HG03095 (cell line): ENCODE results near the gene ADGRB2.
"Not testable (repeated sequence)": the region's sequence is repeated elsewhere in the genome, so short reads cannot be mapped to it uniquely, and the experiment has no call there.

Source experiments
- ATAC-seq: cut with Tn5 transposase; IDR thresholded peaks from one replicate; pipeline ENCODE4 v1.9.1; 2021; ENCODE audit warnings: moderate library complexity; ENCODE audit not compliant: unreplicated experiment

The ADGRB2 gene

DNA sequence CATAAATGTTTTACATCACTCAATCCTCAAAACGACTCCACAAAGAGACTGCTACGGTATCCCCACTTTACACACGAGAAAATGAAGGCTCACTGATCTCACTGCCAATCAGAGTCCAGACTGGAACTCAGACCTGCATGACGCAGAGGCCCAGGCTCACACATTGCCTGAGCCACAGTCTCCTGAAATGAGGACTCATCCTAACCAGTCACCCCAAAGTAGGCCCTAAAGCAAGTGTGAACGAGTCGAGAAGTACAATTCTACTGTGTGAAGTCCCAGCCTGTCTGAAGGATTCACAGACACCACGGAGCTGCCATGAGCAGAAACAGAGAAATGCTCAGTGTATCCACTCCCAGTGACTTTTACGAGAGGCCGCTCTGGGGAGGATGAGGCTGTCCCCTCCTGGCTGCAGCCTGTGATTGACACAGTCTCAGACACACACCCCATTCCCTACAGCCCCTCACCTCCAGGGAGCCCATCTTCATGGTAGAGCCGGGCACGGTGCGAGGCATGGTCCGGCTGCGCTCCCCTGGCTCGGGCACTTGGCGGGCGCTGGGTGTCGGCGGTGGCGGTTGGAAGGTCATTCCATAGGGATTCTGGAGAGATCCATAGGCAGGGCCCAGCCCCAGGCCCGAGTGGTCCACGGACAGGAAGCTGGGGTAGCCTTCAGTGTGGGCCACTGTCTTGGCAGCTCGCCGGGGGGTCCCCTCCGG, 33.6 kb downstream of the ADGRB2 start:
- no peak for ATAC-seq

DNA sequence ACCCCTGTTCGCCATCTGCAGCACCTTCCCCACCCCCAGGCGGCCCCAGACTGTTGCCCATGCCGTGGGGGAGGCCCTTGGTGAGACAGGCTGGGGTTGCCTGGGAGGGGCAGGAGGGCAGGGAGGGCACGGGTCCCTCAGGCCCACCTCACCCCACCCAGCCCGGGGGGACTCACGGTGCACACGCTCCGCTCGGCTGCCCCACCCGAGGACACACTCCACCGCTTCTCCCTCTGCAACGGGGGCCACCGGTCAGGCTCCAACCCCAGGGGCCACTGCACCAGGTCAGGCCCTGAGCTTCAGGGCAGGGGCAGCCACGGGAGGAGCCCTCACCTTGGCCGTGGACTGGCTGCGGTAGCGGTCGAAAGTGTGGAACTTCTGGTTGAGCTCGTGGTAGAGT, 36.3 kb downstream of the ADGRB2 start:
- no peak for ATAC-seq

DNA sequence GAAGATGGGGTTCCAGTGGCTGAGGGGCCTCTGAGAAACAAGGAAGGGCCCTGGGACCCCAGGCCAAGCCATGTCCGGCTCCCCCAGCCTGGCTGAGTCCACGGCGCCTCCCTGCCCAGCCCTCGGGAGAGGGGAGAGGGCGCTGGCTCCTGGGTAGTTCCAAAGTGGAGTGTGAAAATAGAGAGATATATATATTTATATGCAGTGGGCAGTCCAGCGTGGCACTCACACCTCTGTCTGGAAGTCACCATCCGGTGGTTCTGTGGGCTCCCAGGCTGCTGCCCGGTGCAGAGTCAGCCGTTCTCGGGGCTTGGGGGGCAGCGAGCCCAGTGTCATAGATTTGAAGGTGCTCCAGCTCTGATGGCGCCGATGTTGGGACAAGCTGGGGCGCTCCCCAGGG, 36.9 kb downstream of the ADGRB2 start:
- no peak for ATAC-seq

GRCh38 chr1:31726715-31727114, 37.4 kb downstream of the ADGRB2 start:
- no peak for ATAC-seq

GRCh38 chr1:31725777-31726535, 38.2 kb downstream of the ADGRB2 start:
- no peak for ATAC-seq

DNA sequence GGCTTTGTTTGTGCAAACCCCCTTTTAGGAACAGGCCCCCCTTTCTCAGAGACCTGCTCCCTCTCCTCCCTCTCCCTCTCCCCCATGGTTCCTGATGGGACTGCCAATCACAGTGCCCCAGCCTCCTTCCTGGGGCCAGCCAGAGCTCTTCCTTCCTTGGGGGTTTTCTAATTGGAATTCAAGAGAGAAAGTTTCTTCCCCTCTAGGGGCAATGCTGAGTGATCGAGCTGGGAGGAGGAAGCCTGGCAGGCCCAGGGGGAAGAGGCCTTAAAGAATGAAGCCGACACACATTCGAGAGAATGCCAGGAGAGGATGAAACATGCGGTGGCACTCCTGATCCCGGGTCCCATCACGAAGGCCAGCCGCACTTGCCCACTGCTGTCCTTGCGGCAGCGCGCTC, 39.0 kb downstream of the ADGRB2 start:
- ATAC-seq = no peak

DNA sequence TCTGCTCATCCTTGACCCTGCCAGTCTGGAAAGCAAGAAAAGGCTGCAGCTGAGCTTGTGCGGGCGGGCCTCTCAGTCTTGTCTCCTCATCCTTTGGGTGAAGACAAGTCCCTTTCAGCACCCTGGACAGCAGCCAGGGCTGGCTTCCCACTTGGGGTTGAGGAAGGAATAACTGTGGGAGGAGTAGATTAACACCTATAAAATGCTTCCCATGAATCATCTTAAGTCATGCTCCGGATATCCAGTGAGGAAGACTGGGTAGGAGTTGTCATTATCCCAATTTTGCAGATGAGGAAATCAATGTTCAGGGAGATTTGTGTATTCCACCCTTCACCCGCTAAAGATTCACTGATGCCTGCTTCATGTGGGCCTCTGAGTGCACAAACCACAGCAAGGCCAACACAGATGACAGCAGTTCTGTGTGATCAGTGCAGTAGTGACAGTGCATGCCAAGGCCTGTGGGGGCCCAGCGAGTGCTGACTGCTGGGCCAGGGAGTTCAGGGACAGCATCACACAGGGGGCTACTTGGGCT, 40.2 kb downstream of the ADGRB2 start:
- no peak for ATAC-seq

DNA sequence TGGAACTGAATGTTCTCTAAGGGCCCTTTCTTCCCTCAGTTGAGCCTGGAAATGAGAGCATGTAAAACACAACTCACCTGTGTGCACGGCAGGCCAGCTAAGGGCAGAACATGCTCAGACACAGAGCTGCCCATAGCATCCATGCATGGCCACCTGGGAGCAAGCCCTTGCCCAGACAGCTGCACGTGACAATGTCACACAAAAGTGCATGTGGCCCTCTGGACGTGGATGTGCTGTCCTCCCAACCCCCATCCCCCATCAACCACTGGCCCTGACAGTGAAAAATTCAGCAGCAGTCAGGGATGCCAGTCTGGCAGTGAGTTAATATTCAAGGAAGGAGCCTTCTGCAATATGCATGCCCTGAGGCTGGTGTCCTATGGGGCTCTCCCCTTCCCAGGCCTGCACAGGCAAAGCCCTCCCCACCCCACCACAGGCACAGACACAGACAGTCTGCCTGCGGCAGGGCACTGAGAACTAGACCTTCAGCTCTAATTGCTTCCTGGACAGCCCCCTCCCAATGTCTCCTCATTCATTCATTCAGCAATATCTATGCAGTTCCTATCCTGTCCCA, 45.7 kb downstream of the ADGRB2 start:
- no peak for ATAC-seq

DNA sequence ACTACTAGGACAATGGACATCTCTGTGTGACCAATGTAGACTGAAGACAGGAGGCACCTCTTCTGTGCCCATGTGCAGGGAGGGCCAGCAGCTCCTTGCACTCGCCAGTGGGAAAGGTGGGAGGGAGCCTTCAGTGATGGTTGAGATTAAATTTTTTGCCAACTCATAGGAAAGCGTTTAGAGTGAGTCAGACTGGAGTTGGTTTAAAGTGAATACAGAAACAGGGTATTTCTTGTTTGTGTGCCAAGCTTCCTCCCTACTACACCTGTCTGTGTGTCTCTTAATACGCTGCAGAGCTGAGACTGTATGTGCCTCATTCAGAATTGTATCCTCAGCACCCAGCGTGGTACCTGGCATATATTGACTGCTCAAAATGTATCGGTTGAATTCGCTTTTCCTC, 46.8 kb downstream of the ADGRB2 start:
- no peak for ATAC-seq

- ATAC-seq = no peak
These were observed 48.3 kb downstream of the ADGRB2 start for GRCh38 chr1:31715873-31716220.

GRCh38 chr1:31715087-31715872, 48.9 kb downstream of the ADGRB2 start:
- ATAC-seq = no peak

- ATAC-seq = no peak
These were observed 49.6 kb downstream of the ADGRB2 start for GRCh38 chr1:31714442-31715086.

DNA sequence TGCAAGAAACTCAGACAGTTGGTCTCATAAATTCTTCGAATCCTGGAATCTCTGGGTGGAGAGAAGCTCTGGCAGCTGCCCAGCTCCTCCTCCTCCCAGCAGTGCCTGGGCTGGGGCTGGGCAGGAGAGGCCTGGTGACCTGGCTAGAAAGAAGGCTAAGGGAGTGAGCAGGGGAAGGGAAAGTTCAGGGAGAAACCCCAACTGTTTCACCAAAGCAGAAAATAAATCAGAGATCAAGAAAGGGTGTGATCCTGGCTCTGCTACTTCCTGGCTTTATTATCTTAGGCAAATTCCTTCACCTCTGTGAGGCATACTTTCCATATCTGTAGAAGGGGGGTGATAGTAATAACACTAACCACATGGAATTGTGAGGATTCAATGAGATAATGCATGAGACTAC, 51.5 kb downstream of the ADGRB2 start:
- no peak for ATAC-seq

- no peak for ATAC-seq
These were observed 52.1 kb downstream of the ADGRB2 start for GRCh38 chr1:31712068-31712467.

DNA sequence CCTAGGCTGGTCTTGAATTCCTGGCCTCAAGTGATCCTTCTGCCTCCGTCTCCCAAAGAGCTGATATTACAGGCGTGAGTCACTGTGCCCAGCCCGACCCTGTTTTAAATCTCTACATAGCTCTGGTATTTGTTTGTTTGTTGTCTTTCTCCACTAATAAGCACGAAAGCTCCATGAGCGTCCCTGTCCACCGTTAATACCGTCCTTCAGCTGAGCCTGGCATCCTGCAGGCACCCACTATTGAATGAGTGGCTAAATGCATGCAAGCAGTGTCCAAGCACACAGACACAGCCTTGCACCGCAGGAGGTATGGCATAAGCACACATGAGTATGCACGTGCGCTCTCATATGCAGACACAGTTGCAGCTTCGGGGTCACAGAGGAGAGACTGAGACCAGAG, 55.8 kb downstream of the ADGRB2 start:
- ATAC-seq = no peak

- no peak for ATAC-seq
These were observed 56.4 kb downstream of the ADGRB2 start for GRCh38 chr1:31707711-31708110.

- not testable (repeated sequence) for ATAC-seq
These were observed 57.0 kb downstream of the ADGRB2 start for GRCh38 chr1:31707059-31707600.

DNA sequence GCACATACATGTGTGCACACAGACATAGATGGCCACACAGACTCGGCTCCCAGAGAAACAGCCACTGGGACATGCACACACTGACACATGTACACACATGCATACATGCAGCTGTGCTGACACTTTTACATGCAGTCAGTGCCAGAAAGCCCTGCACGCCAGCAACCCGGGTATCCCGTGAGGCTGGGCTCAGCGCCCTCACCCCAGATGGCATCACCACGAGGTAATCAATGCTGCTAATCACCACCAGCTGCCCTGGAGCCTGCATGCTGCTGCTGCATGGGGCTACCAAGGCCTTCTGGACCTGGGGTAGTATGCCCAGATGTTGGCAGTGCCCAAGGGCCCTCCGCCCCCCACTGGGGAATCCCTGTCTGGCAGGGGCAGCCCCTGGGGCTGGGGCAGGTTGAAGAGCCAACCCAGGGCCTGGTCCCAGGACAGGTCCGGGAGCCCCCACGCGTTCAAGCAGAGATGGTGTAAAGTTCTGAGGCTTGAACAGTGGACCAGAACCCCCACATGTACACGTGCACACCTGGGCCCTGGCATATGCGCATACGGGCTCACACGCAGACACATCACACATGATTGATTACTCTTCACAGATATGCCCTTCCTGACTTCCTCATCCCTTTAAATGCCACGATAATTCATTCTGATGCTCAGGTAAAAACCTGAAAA, 57.6 kb downstream of the ADGRB2 start:
- no peak for ATAC-seq

- ATAC-seq = no peak
These were observed 58.9 kb downstream of the ADGRB2 start for GRCh38 chr1:31705080-31705866.
